Mesenchymal stem cell (in vitro differentiated cells and primary cell): ENCODE measurements around the gene IGSF22.
A peak's percentile ranks its signal among the peaks of the same experiment; 100 is the strongest.

ENCODE experiments used
- DNase-seq: peaks from one replicate; pipeline ENCODE4 v3.0.0-alpha.2; 2013
- H2AFZ ChIP-seq: one replicate; pipeline ENCODE4 v1.6.1; 2013; ENCODE audit warnings: low read depth, mild to moderate bottlenecking, control low read depth, inconsistent platforms, low read length, moderate library complexity
- H2AK5ac ChIP-seq: 2 replicates; pipeline ENCODE4 v1.6.1; 2013; ENCODE audit warnings: low read length, moderate library complexity, mild to moderate bottlenecking, inconsistent platforms; ENCODE audit not compliant: severe bottlenecking
- H2BK120ac ChIP-seq: one replicate; pipeline ENCODE4 v1.6.1; 2013; ENCODE audit warnings: low read depth, mild to moderate bottlenecking, inconsistent platforms, low read length, moderate library complexity
- H2BK12ac ChIP-seq, 2 experiments: one replicate each; pipeline ENCODE4 v1.6.1; 2013; ENCODE audit warnings: inconsistent platforms in 2 of 2, low read length in 2 of 2, mild to moderate bottlenecking in 2 of 2, moderate library complexity in 2 of 2, control low read depth in 1 of 2
- H2BK15ac ChIP-seq: one replicate; pipeline ENCODE4 v1.6.1; 2013; ENCODE audit warnings: mild to moderate bottlenecking, low read depth, inconsistent platforms; ENCODE audit not compliant: poor library complexity, severe bottlenecking
- H2BK5ac ChIP-seq: 2 replicates; pipeline ENCODE4 v1.6.1; 2013; ENCODE audit warnings: low read depth, mild to moderate bottlenecking, low read length, control low read depth, inconsistent platforms; ENCODE audit not compliant: poor library complexity, severe bottlenecking
- H3K14ac ChIP-seq, 2 experiments: one replicate each; pipeline ENCODE4 v1.6.1; 2013; ENCODE audit warnings: inconsistent platforms in 2 of 2, low read length in 2 of 2, control low read depth in 1 of 2, mild to moderate bottlenecking in 1 of 2, moderate library complexity in 1 of 2
- H3K18ac ChIP-seq, 2 experiments: one replicate each; pipeline ENCODE4 v1.6.1; 2013; ENCODE audit warnings: inconsistent platforms in 2 of 2, low read length in 2 of 2, control low read depth in 1 of 2, low read depth in 1 of 2, mild to moderate bottlenecking in 1 of 2
- H3K23ac ChIP-seq, 2 experiments: one replicate each; pipeline ENCODE4 v1.6.1; 2013; ENCODE audit warnings: inconsistent platforms in 2 of 2, low read length in 2 of 2, mild to moderate bottlenecking in 2 of 2, moderate library complexity in 2 of 2, control low read depth in 1 of 2
- H3K27ac ChIP-seq: 2 replicates; pipeline ENCODE4 v1.5.1; 2013; ENCODE audit warnings: mild to moderate bottlenecking, moderate library complexity, low read length, control low read depth, inconsistent platforms; ENCODE audit not compliant: poor library complexity, severe bottlenecking
- H3K27me3 ChIP-seq, 2 experiments: 2 replicates each; pipeline versions ENCODE4 v1.6.1 to v1.7.0; 2013; ENCODE audit warnings: low read length in 2 of 2, mild to moderate bottlenecking in 2 of 2, moderate library complexity in 2 of 2, control low read depth in 1 of 2, inconsistent platforms in 1 of 2; ENCODE audit not compliant: control insufficient read depth in 1 of 2, insufficient read depth in 1 of 2
- H3K36me3 ChIP-seq, 2 experiments: 2 replicates each; pipeline versions ENCODE4 v1.6.1 to v1.7.0; 2013; ENCODE audit warnings: low read length in 2 of 2, control low read depth in 1 of 2, inconsistent platforms in 1 of 2, low read depth in 1 of 2, mild to moderate bottlenecking in 1 of 2; ENCODE audit not compliant: insufficient read depth in 2 of 2, control insufficient read depth in 1 of 2
- H3K4ac ChIP-seq, 2 experiments: one replicate each; pipeline ENCODE4 v1.6.1; 2013; ENCODE audit warnings: inconsistent platforms in 2 of 2, low read length in 2 of 2, mild to moderate bottlenecking in 2 of 2, moderate library complexity in 2 of 2, control low read depth in 1 of 2, low read depth in 1 of 2
- H3K4me1 ChIP-seq: 2 replicates; pipeline ENCODE4 v1.6.1; 2013; ENCODE audit warnings: low read depth, low read length, control low read depth; ENCODE audit not compliant: control insufficient read depth, insufficient read depth
- H3K4me2 ChIP-seq: 2 replicates; pipeline ENCODE4 v1.6.1; 2013; ENCODE audit warnings: low read length, mild to moderate bottlenecking, inconsistent platforms; ENCODE audit not compliant: poor library complexity, severe bottlenecking
- H3K4me3 ChIP-seq, 2 experiments: 2 replicates each; pipeline versions ENCODE4 v1.5.1 to v1.7.0; 2013; ENCODE audit warnings: low read length in 2 of 2, mild to moderate bottlenecking in 2 of 2, control low read depth in 1 of 2, low read depth in 1 of 2; ENCODE audit not compliant: insufficient read depth in 1 of 2
- H3K79me1 ChIP-seq: replicated peaks from 2 replicates; pipeline ENCODE4 v1.6.1; 2013; ENCODE audit warnings: mild to moderate bottlenecking, control low read depth, low read length, inconsistent platforms; ENCODE audit not compliant: poor library complexity, severe bottlenecking
- H3K9ac ChIP-seq: 2 replicates; pipeline ENCODE4 v1.7.0; 2013; ENCODE audit warnings: mild to moderate bottlenecking, low read length, moderate library complexity
- H3K9me3 ChIP-seq: 2 replicates; pipeline ENCODE4 v1.7.0; 2013; ENCODE audit warnings: mild to moderate bottlenecking, low read length; ENCODE audit not compliant: control insufficient read depth
- H4K8ac ChIP-seq: one replicate; pipeline ENCODE4 v1.6.1; 2013; ENCODE audit warnings: inconsistent platforms, mild to moderate bottlenecking, low read length, moderate library complexity
- H4K91ac ChIP-seq: one replicate; pipeline ENCODE4 v1.6.1; 2013; ENCODE audit warnings: mild to moderate bottlenecking, low read length, inconsistent platforms
- WGBS: methylation state at CpG from one replicate; pipeline ENCODE4 v1.1.7; 2013; ENCODE audit warnings: mixed read lengths; 5-methylcytosine and 5-hydroxymethylcytosine counted together

IGSF22 gene

DNA sequence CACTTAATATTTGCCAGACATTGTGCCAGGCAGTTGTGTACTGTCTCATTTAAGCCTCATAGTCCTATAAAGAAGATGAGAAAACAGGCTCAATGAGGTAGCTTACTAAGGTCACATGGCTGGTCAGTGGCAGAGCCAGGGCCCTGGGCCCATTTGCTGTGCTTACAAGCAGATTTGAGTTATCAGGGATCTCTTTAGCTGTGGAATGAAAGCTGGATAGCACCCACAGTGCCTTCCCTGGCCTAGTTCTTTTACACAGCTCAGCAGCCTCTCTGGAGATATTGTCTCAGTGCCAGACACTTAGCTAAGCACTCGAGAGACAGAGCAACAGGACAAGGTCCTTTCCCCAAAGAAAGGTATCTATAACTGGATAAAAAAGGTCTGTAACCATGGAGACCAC lies 21.3 kb downstream of the IGSF22 start:
- no peak overlapping the region for H3K4me3 ChIP-seq
- no peak overlapping the region for H3K27ac ChIP-seq
- H2AK5ac ChIP-seq = no peak overlapping the region
- H3K18ac ChIP-seq = no peak overlapping the region
- H3K4me1 ChIP-seq = peaks cover 14% of the 10 kb centered on the region
- no peaks in the 10 kb centered on the region for H3K79me1 ChIP-seq
- no peak overlapping the region for H2AFZ ChIP-seq
- no peak overlapping the region for H3K4me2 ChIP-seq
- no peak overlapping the region for H3K4ac ChIP-seq
- H3K9ac ChIP-seq = no peak overlapping the region
- H3K14ac ChIP-seq = no peak overlapping the region
- WGBS = 70% methylated on average over 1 of the region's 1 CpG
- no peak overlapping the region for H3K23ac ChIP-seq
- peaks cover 0 to 14% of the 10 kb centered on the region in 2 experiments for H3K36me3 ChIP-seq
- H4K91ac ChIP-seq = no peak overlapping the region
- H2BK12ac ChIP-seq = no peak overlapping the region
- H2BK15ac ChIP-seq = no peak overlapping the region
- no peak overlapping the region for H2BK120ac ChIP-seq
- H2BK5ac ChIP-seq = no peak overlapping the region
- H3K9me3 ChIP-seq = no peaks in the 10 kb centered on the region
- H3K27me3 ChIP-seq = peaks cover 44 to 45% of the 10 kb centered on the region in 2 experiments
- DNase-seq = no peak
- H4K8ac ChIP-seq = no peak overlapping the region

- Histone ChIP-seq H4K8ac (no peak overlapping the region), H3K18ac (no peak overlapping the region), H3K9me3 (no peaks in the 10 kb centered on the region), H3K4me2 (no peak overlapping the region), H2AK5ac (no peak overlapping the region), H3K4me3 (no peak overlapping the region), H3K14ac (no peak overlapping the region), H3K27ac (no peak overlapping the region), H2BK120ac (no peak overlapping the region), H3K4ac (no peak overlapping the region), H3K4me1 (peaks cover 19% of the 10 kb centered on the region), H4K91ac (no peak overlapping the region), H2BK12ac (no peak overlapping the region), H3K79me1 (no peaks in the 10 kb centered on the region), H3K9ac (no peak overlapping the region), H2AFZ (no peak overlapping the region), H3K23ac (peak overlapping the region in 1 of 2 experiments; percentile 10), H3K36me3 (peaks cover 0 to 14% of the 10 kb centered on the region in 2 experiments), H2BK5ac (no peak overlapping the region), H3K27me3 (peaks cover 39 to 50% of the 10 kb centered on the region in 2 experiments), H2BK15ac (no peak overlapping the region)
- peak; percentile 29 for DNase-seq
- WGBS = 21% methylated on average over 5 of the region's 5 CpGs
Observed at GRCh38 chr11:18704045-18704645, 21.8 kb downstream of the IGSF22 start.

GRCh38 chr11:18703001-18703763 lies 22.8 kb downstream of the IGSF22 start:
- H3K27me3 ChIP-seq = peaks cover 36 to 42% of the 10 kb centered on the region in 2 experiments
- peaks cover 0 to 14% of the 10 kb centered on the region in 2 experiments for H3K36me3 ChIP-seq
- no peak overlapping the region for H3K4ac ChIP-seq
- no peak overlapping the region for H2BK120ac ChIP-seq
- H3K9ac ChIP-seq = no peak overlapping the region
- no peak overlapping the region for H2BK15ac ChIP-seq
- peaks cover 24% of the 10 kb centered on the region for H3K4me1 ChIP-seq
- no peak overlapping the region for H3K4me3 ChIP-seq
- H3K27ac ChIP-seq = no peak overlapping the region
- H2BK12ac ChIP-seq = no peak overlapping the region
- H2BK5ac ChIP-seq = no peak overlapping the region
- H4K8ac ChIP-seq = no peak overlapping the region
- H2AK5ac ChIP-seq = no peak overlapping the region
- no peak for DNase-seq
- H2AFZ ChIP-seq = no peak overlapping the region
- 88% methylated on average over 2 of the region's 2 CpGs for WGBS
- H3K14ac ChIP-seq = no peak overlapping the region
- no peak overlapping the region for H3K18ac ChIP-seq
- no peak overlapping the region for H3K23ac ChIP-seq
- no peaks in the 10 kb centered on the region for H3K9me3 ChIP-seq
- no peaks in the 10 kb centered on the region for H3K79me1 ChIP-seq
- no peak overlapping the region for H3K4me2 ChIP-seq
- H4K91ac ChIP-seq = peak overlapping the region; percentile 78

DNA sequence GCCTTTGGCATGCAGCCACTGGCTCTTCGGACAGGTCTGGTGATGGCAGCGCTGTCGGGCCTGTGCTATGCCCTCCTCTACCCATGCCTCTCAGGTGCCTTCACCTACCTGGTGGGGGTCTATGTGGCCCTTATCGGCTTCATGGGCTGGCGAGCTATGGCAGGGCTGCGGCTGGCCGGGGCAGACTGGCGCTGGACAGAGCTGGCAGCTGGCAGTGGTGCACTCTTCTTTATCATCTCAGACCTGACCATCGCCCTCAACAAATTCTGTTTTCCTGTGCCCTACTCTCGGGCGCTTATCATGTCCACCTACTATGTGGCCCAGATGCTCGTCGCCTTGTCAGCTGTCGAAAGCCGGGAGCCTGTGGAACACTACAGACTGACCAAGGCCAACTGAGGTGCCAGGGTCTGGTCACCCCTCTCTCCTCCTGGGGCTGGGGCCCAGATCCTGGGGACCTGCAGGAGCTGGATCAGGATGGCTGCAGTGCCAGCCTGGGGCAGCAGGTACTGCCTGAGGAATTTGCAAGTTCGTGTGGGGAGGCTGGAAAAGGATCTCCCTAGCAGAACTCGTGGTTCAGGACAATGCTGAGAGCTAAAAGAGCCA lies 24.3 kb downstream of the IGSF22 start:
- H3K36me3 ChIP-seq = peaks cover 0 to 14% of the 10 kb centered on the region in 2 experiments
- peak overlapping the region; percentile 35 for H4K91ac ChIP-seq
- H3K4ac ChIP-seq = no peak overlapping the region
- 88% methylated on average over 17 of the region's 17 CpGs for WGBS
- H2AK5ac ChIP-seq = no peak overlapping the region
- H3K4me2 ChIP-seq = no peak overlapping the region
- no peak overlapping the region for H3K18ac ChIP-seq
- H2BK5ac ChIP-seq = no peak overlapping the region
- H2AFZ ChIP-seq = no peak overlapping the region
- no peak overlapping the region for H3K14ac ChIP-seq
- H2BK12ac ChIP-seq = no peak overlapping the region
- H3K4me3 ChIP-seq = no peak overlapping the region
- no peaks in the 10 kb centered on the region for H3K9me3 ChIP-seq
- no peaks in the 10 kb centered on the region for H3K79me1 ChIP-seq
- no peak overlapping the region for H3K9ac ChIP-seq
- DNase-seq = no peak
- H3K4me1 ChIP-seq = peaks cover 24% of the 10 kb centered on the region
- no peak overlapping the region for H4K8ac ChIP-seq
- no peak overlapping the region for H3K23ac ChIP-seq
- no peak overlapping the region for H3K27ac ChIP-seq
- no peak overlapping the region for H2BK120ac ChIP-seq
- peaks cover 25 to 27% of the 10 kb centered on the region in 2 experiments for H3K27me3 ChIP-seq
- H2BK15ac ChIP-seq = peak overlapping the region; percentile 38
